Body of pancreas (tissue), 4 donors: Measurements from ENCODE around the gene NOG. TPM values are rescaled to one million over a fixed set of nuclear protein-coding genes. Genes with fewer than 3 reads are reported as not detected.
A peak's percentile ranks its signal among the peaks of the same experiment; 100 is the strongest.

Experiments used
- ATAC-seq: fragments of 150-250 bp; one replicate; pipeline ENCODE4 v1.9.1; 2016
- DNase-seq, 4 donors: peaks; one replicate each; pipeline ENCODE4 v3.0.0-alpha.2; 2019
- H3K27ac ChIP-seq, 4 donors: fragments of 200-600 bp; sonication (generic); 1 replicate in 3 of 4; 2 replicates in 1 of 4; pipeline versions ENCODE4 v1.5.1 to v1.6.1; 2016 to 2019; ENCODE audit warnings: mild to moderate bottlenecking in 1 of 4, mixed read lengths in 1 of 4, moderate library complexity in 1 of 4
- H3K27me3 ChIP-seq, 2 donors: fragments of 200-600 bp; sonication (generic); one replicate each; pipeline ENCODE4 v1.6.0; 2016; ENCODE audit warnings: mild to moderate bottlenecking in 1 of 2
- H3K36me3 ChIP-seq, 2 donors: fragments of 200-600 bp; sonication (generic); replicated peaks in 1 of 2; 2 replicates each; pipeline ENCODE4 v1.5.1; 2016; ENCODE audit warnings: low read depth in 2 of 2; ENCODE audit not compliant: insufficient read depth in 1 of 2
- H3K4me1 ChIP-seq: fragments of 200-600 bp; sonication (generic); one replicate; pipeline ENCODE4 v1.6.0; 2016
- H3K4me3 ChIP-seq, 2 donors: fragments of 200-600 bp; sonication (generic); 1 replicate in 1 of 2; 2 replicates in 1 of 2; pipeline ENCODE4 v1.5.1; 2016 to 2019
- H3K9me3 ChIP-seq, 3 donors: fragments of 200-600 bp; sonication (generic); 1 replicate in 2 of 3; 2 replicates in 1 of 3; pipeline ENCODE4 v1.5.1; 2016
- CTCF ChIP-seq, 7 experiments: fragments of 450-650 bp in 4 of 7; fragments of 200-600 bp in 3 of 7; sonication (generic) in 3 of 7; IDR thresholded peaks; one replicate each; pipeline ENCODE4 v1.5.1; 2016 to 2019; ENCODE audit warnings: antibody characterized with exemption in 7 of 7
- POLR2A ChIP-seq, 3 donors: fragments of 450-650 bp; IDR thresholded peaks; one replicate each; pipeline ENCODE4 v1.6.1; 2016; ENCODE audit warnings: antibody characterized with exemption in 3 of 3, mild to moderate bottlenecking in 2 of 3
- WGBS, 2 donors: methylation state at CpG; one replicate each; pipeline ENCODE4 v1.1.5; 2017; 5-methylcytosine and 5-hydroxymethylcytosine counted together
- intact Hi-C: fragments of 100-400 bp; cut with DNase I; formaldehyde crosslinking; loops from one replicate; pipeline ENCODE4 v1.15.1; 2023
- total RNA-seq, 2 donors: library from RNA; depleted of rRNA; stranded (reverse); fragments of >200 nt; gene quantifications; one replicate each; pipeline ENCODE4 v1.1.0, GENCODE V29; 2016

Gene NOG
- total RNA-seq, 2 donors from 2014 or later: 3.0 TPM; not detected in 1

GRCh38 chr17:56629531-56630075, 36.1 kb downstream of the NOG start:
- intact Hi-C loops: no loop called here
- DNase-seq (peak in 1 of 4 donors; percentile 3), ATAC-seq (no peak)
- Histone ChIP-seq H3K4me3 (no peak overlapping the region), H3K4me1 (no peaks in the 10 kb centered on the region), H3K27ac (no peak overlapping the region), H3K36me3 (no peaks in the 10 kb centered on the region), H3K9me3 (no peaks in the 10 kb centered on the region), H3K27me3 (no peaks in the 10 kb centered on the region)
- 20 to 23% methylated on average over 7 of the region's 7 CpGs for WGBS, 2 donors
- TF ChIP-seq POLR2A (IDR thresholded peaks at IDR 0.05): no peak
- no peak for TF ChIP-seq CTCF (IDR thresholded peaks at IDR 0.05)

- no peak for DNase-seq
- Histone ChIP-seq H3K9me3 (no peaks in the 10 kb centered on the region), H3K4me3 (no peak overlapping the region), H3K27me3 (no peaks in the 10 kb centered on the region), H3K4me1 (no peaks in the 10 kb centered on the region), H3K27ac (no peak overlapping the region), H3K36me3 (no peaks in the 10 kb centered on the region)
- WGBS, 2 donors: 65 to 81% methylated on average over 4 of the region's 4 CpGs
- ATAC-seq: no peak
- intact Hi-C loops: no loop called here
- TF ChIP-seq POLR2A (IDR thresholded peaks at IDR 0.05) (no peak), CTCF (IDR thresholded peaks at IDR 0.05) (no peak)
These were observed 36.7 kb downstream of the NOG start for GRCh38 chr17:56630202-56630601.

GRCh38 chr17:56633681-56634080, 40.2 kb downstream of the NOG start:
- intact Hi-C loops: no loop called here
- H3K9me3 ChIP-seq: no peaks in the 10 kb centered on the region
- DNase-seq (no peak), ATAC-seq (no peak)
- no peaks in the 10 kb centered on the region for H3K36me3 ChIP-seq
- H3K4me3 ChIP-seq: no peak overlapping the region
- TF ChIP-seq CTCF (IDR thresholded peaks at IDR 0.05): no peak
- TF ChIP-seq POLR2A (IDR thresholded peaks at IDR 0.05): no peak
- H3K27ac ChIP-seq: no peak overlapping the region
- no peaks in the 10 kb centered on the region for H3K27me3 ChIP-seq
- H3K4me1 ChIP-seq: no peaks in the 10 kb centered on the region
- WGBS, 2 donors: 67 to 71% methylated on average over 4 of the region's 4 CpGs

GRCh38 chr17:56635641-56636040, 42.1 kb downstream of the NOG start:
- intact Hi-C loops: no loop called here
- Histone ChIP-seq H3K36me3 (no peaks in the 10 kb centered on the region), H3K4me1 (no peaks in the 10 kb centered on the region), H3K27me3 (no peaks in the 10 kb centered on the region), H3K9me3 (no peaks in the 10 kb centered on the region), H3K27ac (no peak overlapping the region), H3K4me3 (no peak overlapping the region)
- DNase-seq (no peak), ATAC-seq (no peak)
- TF ChIP-seq POLR2A (IDR thresholded peaks at IDR 0.05) (no peak), CTCF (IDR thresholded peaks at IDR 0.05) (no peak)
- 62 to 88% methylated on average over 1 of the region's 1 CpG for WGBS, 2 donors

- H3K9me3 ChIP-seq: no peaks in the 10 kb centered on the region
- H3K27me3 ChIP-seq: no peaks in the 10 kb centered on the region
- no peak overlapping the region for H3K4me3 ChIP-seq
- no peaks in the 10 kb centered on the region for H3K4me1 ChIP-seq
- H3K36me3 ChIP-seq: no peaks in the 10 kb centered on the region
- H3K27ac ChIP-seq: no peak overlapping the region
- DNase-seq (no peak), ATAC-seq (no peak)
- intact Hi-C loops: no loop called here
- TF ChIP-seq POLR2A (IDR thresholded peaks at IDR 0.05): no peak
- WGBS, 2 donors: 24 to 39% methylated on average over 3 of the region's 3 CpGs
These were observed 42.8 kb downstream of the NOG start for GRCh38 chr17:56636265-56636664.
